Activated naive CD4-positive, alpha-beta T cell treated with anti-CD3 and anti-CD28 coated beads, Interleukin-2, amount 50 U/mL, for 24 hours (primary cell): ENCODE measurements around the gene PDLIM7.
A peak's percentile ranks its signal among the peaks of the same experiment; 100 is the strongest.

Source experiments
- H3K27ac Mint-ChIP-seq: one replicate; pipeline ENCODE4 v1.8.0; 2021; ENCODE audit warnings: mild to moderate bottlenecking, mixed read lengths
- H3K27me3 Mint-ChIP-seq: one replicate; pipeline ENCODE4 v1.8.0; 2021; ENCODE audit warnings: mixed read lengths
- H3K36me3 Mint-ChIP-seq: one replicate; pipeline ENCODE4 v1.8.0; 2021; ENCODE audit warnings: mixed read lengths
- H3K4me1 Mint-ChIP-seq: one replicate; pipeline ENCODE4 v1.8.0; 2021; ENCODE audit warnings: mixed read lengths
- H3K4me3 Mint-ChIP-seq: one replicate; pipeline ENCODE4 v1.8.0; 2021; ENCODE audit warnings: mild to moderate bottlenecking, mixed read lengths
- H3K9me3 Mint-ChIP-seq: one replicate; pipeline ENCODE4 v1.8.0; 2021; ENCODE audit warnings: mixed read lengths

PDLIM7 gene

DNA sequence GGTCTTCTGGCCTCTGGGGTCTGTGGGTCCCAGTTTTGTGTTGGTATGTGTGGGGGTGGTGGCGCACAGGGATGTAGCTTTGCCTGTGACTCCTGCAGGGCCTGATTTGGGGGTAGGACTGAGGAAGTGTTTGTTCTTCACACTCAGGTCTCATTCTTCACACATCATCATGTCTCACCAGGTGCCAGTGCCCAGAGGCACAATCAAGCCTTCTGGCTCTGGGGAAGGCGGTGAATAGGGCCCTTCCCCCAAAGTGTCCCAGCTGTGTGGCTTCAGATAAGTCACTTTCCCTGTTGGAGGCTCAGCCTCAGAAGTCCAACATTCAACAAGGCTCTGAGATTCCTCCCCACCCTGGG is 29.1 kb downstream of the PDLIM7 start:
- H3K9me3 Mint-ChIP-seq = no peaks in the 10 kb centered on the region
- no peaks in the 10 kb centered on the region for H3K27me3 Mint-ChIP-seq
- H3K36me3 Mint-ChIP-seq = no peaks in the 10 kb centered on the region
- peaks cover 4% of the 10 kb centered on the region for H3K4me1 Mint-ChIP-seq
- H3K4me3 Mint-ChIP-seq = no peak overlapping the region
- H3K27ac Mint-ChIP-seq = no peak overlapping the region

DNA sequence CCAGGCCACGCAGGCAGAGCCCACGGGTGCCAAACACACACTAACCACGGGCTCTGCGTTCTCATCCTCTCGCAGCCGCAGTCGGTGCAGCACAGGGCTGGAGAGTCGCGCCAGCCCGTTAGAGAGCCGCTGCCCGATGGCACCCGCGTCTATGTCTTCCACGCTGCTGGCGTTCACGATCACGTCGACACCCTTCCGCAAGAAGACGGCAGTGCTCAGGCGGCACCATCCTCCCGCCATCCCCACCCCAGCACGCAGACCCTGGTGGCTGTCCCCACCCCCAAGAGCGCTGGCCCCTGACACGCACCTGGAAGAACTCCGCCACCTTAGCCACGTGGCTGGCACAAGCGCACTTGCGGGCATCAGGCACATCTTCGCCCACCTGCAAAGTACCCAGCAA is 30.0 kb downstream of the PDLIM7 start:
- no peak overlapping the region for H3K27ac Mint-ChIP-seq
- no peak overlapping the region for H3K4me3 Mint-ChIP-seq
- H3K9me3 Mint-ChIP-seq = no peaks in the 10 kb centered on the region

DNA sequence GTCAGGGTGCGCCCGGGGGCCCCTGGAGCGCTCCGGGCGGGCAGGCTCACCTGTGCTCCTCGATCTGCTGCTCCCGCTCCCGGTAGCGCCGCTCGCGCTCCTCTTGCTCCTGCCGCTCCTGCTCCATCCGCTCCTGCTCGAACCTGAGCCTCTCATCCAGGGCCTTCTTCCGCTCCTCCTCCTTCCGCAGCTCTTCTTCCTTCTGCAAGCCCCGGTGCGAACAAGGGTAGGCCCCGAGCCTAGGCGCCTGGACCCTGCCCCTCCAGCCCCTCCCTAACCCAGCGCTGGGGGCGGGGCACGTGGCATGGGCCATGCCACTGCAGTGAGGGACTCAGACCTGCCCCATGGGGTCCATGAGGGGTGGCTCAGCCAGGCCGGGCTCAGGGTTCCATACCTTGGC is 30.5 kb downstream of the PDLIM7 start:
- Mint-ChIP-seq H3K27me3 (no peaks in the 10 kb centered on the region), H3K27ac (no peak overlapping the region), H3K36me3 (no peaks in the 10 kb centered on the region), H3K4me1 (peaks cover 4% of the 10 kb centered on the region), H3K9me3 (no peaks in the 10 kb centered on the region), H3K4me3 (no peak overlapping the region)

More for the DNA sequence above, 30.0 kb downstream of the PDLIM7 start:
- Mint-ChIP-seq H3K4me1 (peaks cover 4% of the 10 kb centered on the region), H3K27me3 (no peaks in the 10 kb centered on the region), H3K36me3 (no peaks in the 10 kb centered on the region)

DNA sequence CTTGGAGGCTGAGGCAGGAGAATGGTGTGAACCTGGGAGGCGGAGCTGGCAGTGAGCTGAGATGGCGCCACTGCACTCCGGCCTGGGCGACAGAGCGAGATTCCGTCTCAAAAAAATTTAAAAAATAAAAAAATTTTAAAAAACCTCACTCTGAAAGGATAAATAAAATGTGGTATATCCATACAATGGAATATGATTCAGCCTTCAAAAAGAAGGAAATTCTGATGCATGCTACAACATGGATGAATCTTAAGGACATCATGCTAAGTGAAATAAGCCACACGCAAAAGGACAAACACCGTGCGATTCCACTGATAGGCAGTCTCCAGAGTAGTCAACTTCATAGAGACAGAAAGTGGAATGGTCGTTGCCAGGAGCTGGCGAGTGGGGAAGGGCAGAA is 32.4 kb downstream of the PDLIM7 start:
- Mint-ChIP-seq H3K27me3 (no peaks in the 10 kb centered on the region), H3K4me3 (no peak overlapping the region), H3K4me1 (no peaks in the 10 kb centered on the region), H3K9me3 (no peaks in the 10 kb centered on the region), H3K27ac (no peak overlapping the region), H3K36me3 (no peaks in the 10 kb centered on the region)

DNA sequence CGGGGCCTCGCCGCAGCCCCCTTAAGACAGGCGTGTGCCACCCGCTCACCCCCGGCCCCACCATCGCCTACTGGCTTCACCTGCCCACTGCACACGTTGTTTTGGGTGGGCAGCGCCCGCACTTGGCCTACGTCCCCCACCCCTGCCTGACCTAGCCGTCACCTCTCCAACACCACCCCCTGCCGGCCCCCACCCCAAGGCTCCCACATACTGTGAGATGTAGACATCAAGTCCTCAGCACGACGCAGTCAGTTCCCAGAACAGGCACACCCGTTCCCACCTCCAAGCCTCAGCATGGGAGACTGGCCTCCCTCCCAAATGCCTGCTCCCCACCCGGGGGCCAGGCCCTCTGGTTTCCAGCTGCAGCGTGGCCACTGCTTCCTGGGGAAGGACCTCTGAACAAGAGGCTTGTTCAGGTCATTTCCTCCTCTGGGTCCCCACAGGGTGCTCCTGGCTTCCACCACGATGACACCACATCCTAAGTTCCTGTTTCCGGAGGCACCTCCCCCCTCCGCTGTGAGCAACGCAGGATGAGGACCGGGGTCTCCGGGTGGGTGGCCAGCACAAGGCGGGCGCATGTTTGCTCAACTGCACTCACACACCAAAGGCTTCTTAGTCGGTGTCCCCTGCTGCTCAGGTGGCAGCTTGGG is 35.3 kb downstream of the PDLIM7 start:
- no peak overlapping the region for H3K4me3 Mint-ChIP-seq
- peaks cover 3% of the 10 kb centered on the region for H3K4me1 Mint-ChIP-seq
- no peaks in the 10 kb centered on the region for H3K36me3 Mint-ChIP-seq
- H3K9me3 Mint-ChIP-seq = no peaks in the 10 kb centered on the region
- no peak overlapping the region for H3K27ac Mint-ChIP-seq
- no peaks in the 10 kb centered on the region for H3K27me3 Mint-ChIP-seq

DNA sequence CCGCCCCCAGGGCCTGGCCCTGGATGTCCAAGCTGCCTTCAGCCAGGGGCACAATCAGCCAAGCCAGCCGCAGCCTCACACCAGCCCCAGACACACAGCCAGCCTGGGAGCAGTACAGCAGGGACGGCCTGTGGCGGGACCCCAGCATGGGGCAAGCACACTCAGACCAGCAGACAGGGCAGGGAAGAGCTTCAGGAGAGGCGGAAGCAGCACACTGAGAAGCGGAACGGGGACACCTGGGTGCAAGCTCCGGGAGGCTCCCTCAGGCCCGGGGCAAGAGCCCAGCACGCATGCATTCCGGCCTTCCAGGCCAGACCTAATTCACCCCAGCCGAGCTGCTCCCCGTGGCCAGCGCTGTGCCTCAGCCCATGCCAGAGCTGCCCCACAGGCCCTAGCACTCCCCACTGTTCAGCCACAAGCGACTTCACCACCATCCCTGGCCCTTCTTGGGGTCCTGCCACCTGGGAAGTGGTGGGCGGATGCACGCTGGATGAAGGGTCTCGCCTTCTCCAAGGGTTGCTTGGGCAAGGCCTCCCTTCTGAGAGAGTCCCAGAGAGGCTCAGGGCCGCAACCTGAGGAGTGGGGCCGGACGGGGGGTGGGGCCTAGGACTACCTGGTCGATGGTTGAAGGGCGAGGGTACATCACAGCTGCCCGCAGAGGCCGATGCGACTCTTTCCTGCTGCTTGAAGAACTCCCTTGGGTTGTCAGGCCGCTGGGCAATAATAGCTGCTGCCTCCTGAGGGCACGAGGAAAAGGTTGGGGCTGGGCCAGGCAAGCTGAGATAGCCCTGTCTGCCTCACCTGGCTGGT is 37.4 kb downstream of the PDLIM7 start:
- Mint-ChIP-seq H3K36me3 (no peaks in the 10 kb centered on the region), H3K9me3 (no peaks in the 10 kb centered on the region), H3K4me1 (peaks cover 7% of the 10 kb centered on the region), H3K27ac (no peak overlapping the region), H3K27me3 (no peaks in the 10 kb centered on the region), H3K4me3 (no peak overlapping the region)

DNA sequence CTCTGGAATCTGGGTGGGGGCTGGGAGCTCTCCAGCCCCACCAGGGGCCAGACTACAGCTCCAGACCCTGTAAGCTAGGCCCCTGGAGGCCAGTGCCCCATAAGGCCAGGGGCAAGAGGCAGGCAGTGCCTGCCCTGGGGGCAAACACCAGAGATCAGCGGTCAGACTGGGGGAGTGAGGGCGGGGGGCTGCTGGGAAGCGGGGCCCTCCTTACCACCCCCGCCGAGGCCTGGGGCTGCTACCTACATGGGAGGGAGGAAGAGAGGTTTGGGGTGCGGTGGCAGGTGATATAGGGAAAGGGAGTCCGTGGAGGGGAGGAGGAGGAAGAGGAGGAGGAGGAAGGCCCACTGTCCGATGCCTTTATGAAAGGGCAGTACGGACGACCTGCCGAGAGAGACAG is 38.0 kb downstream of the PDLIM7 start:
- Mint-ChIP-seq H3K9me3 (no peaks in the 10 kb centered on the region), H3K27ac (no peak overlapping the region), H3K4me1 (peaks cover 7% of the 10 kb centered on the region), H3K36me3 (no peaks in the 10 kb centered on the region), H3K27me3 (no peaks in the 10 kb centered on the region), H3K4me3 (no peak overlapping the region)

DNA sequence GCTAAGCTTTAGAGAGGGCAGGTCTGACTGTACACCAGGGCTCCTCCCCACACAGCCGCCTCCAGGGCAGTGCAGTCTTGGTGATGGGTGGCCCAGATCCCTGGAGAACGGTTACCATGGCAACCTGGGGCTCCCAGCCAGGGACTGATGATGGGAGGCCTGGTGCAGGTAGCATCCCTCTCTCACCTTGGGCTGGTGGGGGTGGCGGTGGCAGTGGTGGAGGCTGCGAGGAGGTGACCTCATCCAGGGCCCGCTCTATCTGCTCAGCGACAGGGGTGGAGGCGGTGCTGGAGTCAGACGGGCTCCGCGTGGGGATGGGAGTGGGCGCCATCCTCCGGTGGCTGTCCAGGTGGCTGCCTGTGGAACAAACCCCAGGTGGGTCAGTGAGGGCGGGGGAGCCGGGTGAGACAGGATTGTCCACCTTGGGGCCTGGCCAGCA is 38.5 kb downstream of the PDLIM7 start:
- Mint-ChIP-seq H3K9me3 (no peaks in the 10 kb centered on the region), H3K27me3 (no peaks in the 10 kb centered on the region), H3K36me3 (no peaks in the 10 kb centered on the region), H3K4me1 (peaks cover 8% of the 10 kb centered on the region), H3K4me3 (no peak overlapping the region), H3K27ac (no peak overlapping the region)

DNA sequence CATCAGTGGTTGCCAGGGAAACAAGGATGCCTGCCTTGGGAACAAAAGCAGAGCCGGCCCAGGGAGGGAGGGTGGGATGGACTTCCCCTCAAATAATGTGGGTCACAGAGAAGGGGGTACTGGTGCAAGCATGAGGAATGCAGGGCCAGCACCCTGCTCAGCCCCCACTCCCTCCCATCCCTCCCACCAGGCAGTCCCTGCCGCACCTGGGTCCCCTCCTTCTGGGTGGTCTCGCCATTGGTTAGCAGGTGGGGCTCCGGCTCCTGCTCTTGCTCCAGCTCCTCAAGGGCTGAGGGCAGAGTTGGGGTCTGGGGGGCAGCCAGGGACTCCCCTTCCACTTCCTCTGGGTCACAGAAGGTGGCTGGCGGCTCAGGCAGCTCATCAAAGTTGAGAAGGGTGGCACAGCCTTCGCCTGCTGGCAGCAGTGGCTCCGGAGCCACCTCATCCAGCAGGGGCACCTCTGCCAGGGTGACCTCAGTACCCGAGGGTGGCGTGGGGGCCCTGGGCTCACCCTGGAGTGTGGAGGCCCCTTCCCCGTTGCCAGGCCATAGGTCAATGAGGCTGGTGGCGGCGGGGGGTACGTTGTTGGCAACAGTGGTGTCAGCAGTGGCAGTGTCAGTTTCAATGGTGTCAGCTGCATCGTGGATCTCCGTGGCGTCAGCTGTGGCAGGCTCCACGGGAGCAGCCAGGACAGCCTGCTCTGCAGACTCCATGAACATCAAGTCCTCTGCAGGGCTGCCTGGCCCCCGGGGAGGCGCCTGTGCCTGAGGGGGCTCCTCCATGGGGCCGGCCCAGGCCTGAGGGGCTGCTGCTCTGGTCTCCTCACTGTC is 39.3 kb downstream of the PDLIM7 start:
- Mint-ChIP-seq H3K4me3 (no peak overlapping the region), H3K27me3 (no peaks in the 10 kb centered on the region), H3K36me3 (no peaks in the 10 kb centered on the region), H3K9me3 (no peaks in the 10 kb centered on the region), H3K4me1 (peaks cover 11% of the 10 kb centered on the region), H3K27ac (no peak overlapping the region)

DNA sequence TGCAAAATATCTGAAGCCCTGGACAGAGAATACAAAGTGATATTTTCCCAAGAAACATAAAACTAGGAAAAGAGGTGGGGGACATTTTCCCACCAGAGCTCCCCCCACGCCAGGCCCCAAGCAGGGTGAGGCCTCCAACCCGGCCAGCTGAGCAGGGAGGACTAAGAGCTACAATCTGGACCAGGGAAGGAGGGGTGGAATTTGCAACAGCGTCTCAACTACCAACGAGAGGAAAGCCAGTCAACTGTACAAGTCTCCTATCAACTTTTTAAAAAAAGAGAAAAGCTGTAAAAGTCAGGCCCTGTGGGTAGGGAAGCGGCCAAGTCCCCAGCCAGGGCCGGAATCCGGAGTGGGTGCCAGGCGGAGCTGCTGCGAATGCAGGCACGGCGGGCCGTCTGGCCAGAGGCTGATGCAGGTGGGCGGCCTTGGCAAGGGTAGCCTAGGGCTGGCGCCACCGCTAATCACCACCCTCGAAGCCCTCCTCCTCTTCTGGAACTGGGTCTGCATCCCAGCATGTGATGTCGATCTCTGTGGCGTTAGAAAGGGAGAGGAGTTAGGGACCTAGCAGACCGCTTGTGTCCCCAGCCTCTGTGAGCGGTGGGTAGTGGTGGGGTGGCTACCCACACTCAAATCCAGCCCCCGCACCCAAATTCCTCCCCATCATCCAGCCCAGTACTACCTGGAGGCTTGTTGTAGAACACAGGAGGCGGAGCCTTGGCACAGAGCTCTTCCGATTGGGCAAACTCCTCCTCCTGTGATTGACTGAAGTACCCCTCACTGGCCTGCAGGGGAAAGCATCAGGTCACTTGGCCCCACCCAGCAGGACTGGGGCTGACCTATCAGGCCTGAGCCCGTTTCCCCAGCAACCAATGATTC is 40.2 kb downstream of the PDLIM7 start:
- Mint-ChIP-seq H3K27me3 (no peaks in the 10 kb centered on the region), H3K27ac (no peak overlapping the region), H3K36me3 (no peaks in the 10 kb centered on the region), H3K4me1 (peaks cover 12% of the 10 kb centered on the region), H3K4me3 (peak overlapping the region; percentile 49), H3K9me3 (no peaks in the 10 kb centered on the region)

DNA sequence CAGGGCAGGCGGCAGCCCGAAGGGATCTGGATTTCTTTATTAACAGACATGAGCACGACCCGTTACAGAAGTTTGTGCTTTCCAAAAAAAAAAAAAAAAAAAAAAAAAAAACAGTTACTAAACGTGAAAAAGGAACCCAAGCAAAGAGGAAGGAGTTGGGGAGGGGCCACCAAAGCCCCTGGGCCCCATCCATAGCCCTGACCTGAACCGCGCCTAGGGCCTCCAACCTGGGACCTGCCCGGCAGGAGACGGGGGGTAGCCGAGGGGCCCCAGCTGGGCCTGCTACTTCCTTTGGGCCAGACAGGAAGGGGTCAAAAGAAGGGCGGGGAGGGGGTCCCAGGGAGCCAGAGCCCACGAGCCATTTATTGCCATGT is 40.8 kb downstream of the PDLIM7 start:
- Mint-ChIP-seq H3K4me3 (peak overlapping the region; percentile 88), H3K27me3 (no peaks in the 10 kb centered on the region), H3K36me3 (no peaks in the 10 kb centered on the region), H3K4me1 (peaks cover 17% of the 10 kb centered on the region), H3K27ac (peak overlapping the region; percentile 41), H3K9me3 (no peaks in the 10 kb centered on the region)

DNA sequence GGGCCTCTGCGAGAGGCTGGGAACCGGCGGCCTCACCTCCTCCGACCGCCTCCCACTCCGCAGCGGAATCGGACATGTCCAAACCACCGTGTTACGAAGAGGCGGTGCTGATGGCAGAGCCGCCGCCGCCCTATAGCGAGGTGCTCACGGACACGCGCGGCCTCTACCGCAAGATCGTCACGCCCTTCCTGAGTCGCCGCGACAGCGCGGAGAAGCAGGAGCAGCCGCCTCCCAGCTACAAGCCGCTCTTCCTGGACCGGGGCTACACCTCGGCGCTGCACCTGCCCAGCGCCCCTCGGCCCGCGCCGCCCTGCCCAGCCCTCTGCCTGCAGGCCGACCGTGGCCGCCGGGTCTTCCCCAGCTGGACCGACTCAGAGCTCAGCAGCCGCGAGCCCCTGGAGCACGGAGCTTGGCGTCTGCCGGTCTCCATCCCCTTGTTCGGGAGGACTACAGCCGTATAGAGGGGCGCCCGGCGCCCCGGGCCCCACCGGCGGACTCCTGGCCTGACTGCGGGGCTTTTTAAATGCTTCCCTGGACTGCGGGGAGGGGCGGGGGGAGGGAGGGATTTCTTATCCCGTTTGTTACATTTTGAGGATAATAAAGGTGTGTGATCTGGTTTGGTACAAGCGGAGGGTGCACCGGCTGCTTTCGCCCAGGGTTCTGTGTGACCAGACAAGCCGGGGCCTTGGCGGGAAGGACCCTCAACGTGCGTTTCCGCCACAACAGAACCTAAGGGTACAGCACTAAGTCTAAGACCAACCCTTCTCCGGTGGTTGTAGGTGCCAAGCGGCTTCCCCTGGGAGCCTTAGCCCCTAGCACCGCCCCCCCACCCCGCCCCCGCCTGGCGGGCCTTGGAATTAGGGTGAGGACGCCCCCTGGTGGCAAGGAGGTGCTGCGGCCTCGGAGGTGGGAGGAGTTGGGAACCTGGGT is 41.5 kb downstream of the PDLIM7 start:
- Mint-ChIP-seq H3K4me1 (peaks cover 18% of the 10 kb centered on the region), H3K27me3 (no peaks in the 10 kb centered on the region), H3K9me3 (no peaks in the 10 kb centered on the region), H3K36me3 (no peaks in the 10 kb centered on the region), H3K4me3 (peak overlapping the region; percentile 88), H3K27ac (peak overlapping the region; percentile 46)

DNA sequence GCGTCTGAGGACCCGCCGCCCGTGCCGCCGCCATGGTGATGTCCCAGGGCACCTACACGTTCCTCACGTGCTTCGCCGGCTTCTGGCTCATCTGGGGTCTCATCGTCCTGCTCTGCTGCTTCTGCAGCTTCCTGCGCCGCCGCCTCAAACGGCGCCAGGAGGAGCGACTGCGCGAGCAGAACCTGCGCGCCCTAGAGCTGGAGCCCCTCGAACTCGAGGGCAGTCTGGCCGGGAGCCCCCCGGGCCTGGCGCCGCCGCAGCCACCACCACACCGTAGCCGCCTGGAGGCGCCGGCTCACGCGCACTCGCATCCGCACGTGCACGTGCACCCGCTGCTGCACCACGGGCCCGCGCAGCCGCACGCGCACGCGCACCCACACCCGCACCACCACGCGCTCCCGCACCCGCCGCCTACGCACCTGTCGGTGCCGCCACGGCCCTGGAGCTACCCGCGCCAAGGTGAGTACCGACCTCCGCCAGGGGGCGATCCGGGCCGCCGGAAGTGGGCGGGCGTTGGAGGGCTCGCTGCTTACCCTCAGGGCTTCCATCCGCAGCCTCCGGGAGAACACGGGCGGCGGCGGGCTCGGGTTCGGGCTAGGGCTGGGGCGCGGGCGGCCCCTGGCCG is 42.3 kb downstream of the PDLIM7 start:
- Mint-ChIP-seq H3K4me3 (peak overlapping the region; percentile 88), H3K27me3 (no peaks in the 10 kb centered on the region), H3K9me3 (no peaks in the 10 kb centered on the region), H3K36me3 (no peaks in the 10 kb centered on the region), H3K27ac (no peak overlapping the region), H3K4me1 (peaks cover 21% of the 10 kb centered on the region)

DNA sequence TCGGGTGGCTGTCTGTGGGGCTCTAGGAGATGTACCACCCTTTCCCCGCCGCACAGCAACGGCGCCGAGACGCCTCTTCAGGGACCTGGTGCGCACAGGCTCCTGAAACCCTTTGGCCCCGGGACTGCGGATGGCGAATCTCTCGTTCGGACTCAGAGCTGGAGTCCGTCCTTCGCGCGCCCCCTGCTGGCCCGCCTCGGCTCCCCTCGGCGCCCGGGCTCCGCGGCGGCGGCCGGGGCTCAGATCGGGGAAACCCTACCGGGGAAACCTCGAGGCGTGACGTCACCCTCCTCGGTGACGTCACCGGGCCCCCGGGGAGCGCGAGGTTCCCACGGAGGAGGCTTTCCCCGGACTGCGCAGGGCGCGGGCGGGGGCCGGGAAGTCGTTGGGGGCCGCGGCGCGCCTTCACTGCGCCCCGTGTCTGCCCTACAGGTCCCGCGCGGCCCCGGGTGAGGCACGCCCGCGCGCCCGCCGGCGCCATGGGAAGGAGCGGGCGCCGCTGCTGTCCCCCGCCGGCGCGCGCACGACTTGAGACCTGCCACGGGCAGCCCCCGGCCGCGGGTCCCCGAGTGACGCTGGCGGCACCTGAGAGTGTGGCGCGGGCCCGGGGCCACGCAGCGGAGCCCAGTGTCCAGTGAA is 42.9 kb downstream of the PDLIM7 start:
- Mint-ChIP-seq H3K9me3 (no peaks in the 10 kb centered on the region), H3K36me3 (no peaks in the 10 kb centered on the region), H3K27ac (no peak overlapping the region), H3K4me1 (peaks cover 21% of the 10 kb centered on the region), H3K27me3 (no peaks in the 10 kb centered on the region), H3K4me3 (peak overlapping the region; percentile 88)
